Measurements from ENCODE around the gene NMNAT2. TPM values are rescaled to one million over a fixed set of nuclear protein-coding genes. Genes with fewer than 3 reads are reported as not detected.
A peak's percentile ranks its signal among the peaks of the same experiment; 100 is the strongest.

Gene NMNAT2
- total and polyA plus RNA-seq, 2 experiments from 2014 or later = 2.4 to 4.2 TPM

- Histone ChIP-seq H3K27me3 (replicated peaks; ENCODE audit: insufficient read depth) (no peaks in the 10 kb centered on the region), H3K9me2 (ENCODE audit: insufficient read depth) (no peaks in the 10 kb centered on the region), H3K4me1 (ENCODE audit: insufficient read depth) (peaks cover 12% of the 10 kb centered on the region), H3K9me3 (ENCODE audit: low read depth) (no peaks in the 10 kb centered on the region), H3K79me2 (ENCODE audit: insufficient read depth) (no peaks in the 10 kb centered on the region), H3K4me3 (no peak overlapping the region), H2AFZ (peak overlapping the region; percentile 16; the same call in 1 of the 2 replicates), H3K36me3 (ENCODE audit: low read depth) (no peaks in the 10 kb centered on the region), H3K27ac (no peak overlapping the region), H3K9ac (no peak overlapping the region), H4K20me1 (ENCODE audit: insufficient read depth) (no peaks in the 10 kb centered on the region), H3F3A (ENCODE audit: insufficient read depth) (no peaks in the 10 kb centered on the region), H3K4me2 (ENCODE audit: unreplicated experiment) (no peak overlapping the region)
- in situ Hi-C loops (cut with MboI) = no loop called here
- 64 to 68% methylated on average over 4 of the region's 4 CpGs for WGBS, 2 experiments (ENCODE audit: low coverage in 1 of 2, low lambda C conversion rate in 2 of 2, missing lambda C conversion rate in 2 of 2)
- no peak for DNase-seq
- TF ChIP-seq EZH2phosphoT487 (IDR thresholded peaks at IDR 0.05; ENCODE audit: insufficient read depth, low read depth) = no peak
- no peak for TF ChIP-seq EZH2 (IDR thresholded peaks at IDR 0.05; ENCODE audit: insufficient read depth, poor library complexity, severe bottlenecking)
These were observed 98.6 kb downstream of the NMNAT2 start for GRCh38 chr1:183319606-183320005.

DNA sequence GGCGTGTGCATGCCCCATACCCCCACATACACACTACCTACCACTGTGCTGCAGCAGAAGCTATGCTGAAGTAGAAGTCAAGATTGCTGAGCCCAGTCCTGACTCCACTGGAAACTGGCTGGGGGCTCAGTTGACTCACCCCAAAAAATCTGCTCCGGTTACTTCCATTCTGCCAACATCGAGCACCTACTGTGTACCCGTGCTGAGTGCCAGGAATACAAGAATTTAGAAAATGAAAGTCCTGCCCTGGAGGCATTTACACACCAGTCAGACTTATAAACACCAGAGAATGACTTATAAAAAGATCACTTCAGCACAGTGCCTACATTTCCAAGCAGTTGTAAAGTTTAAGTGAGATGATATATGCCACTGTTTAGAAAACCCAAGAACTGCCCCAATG is 99.1 kb downstream of the NMNAT2 start:
- H3K4me2 ChIP-seq (ENCODE audit: unreplicated experiment) = no peak overlapping the region
- H3F3A ChIP-seq (ENCODE audit: insufficient read depth) = no peaks in the 10 kb centered on the region
- DNase-seq = no peak
- no peaks in the 10 kb centered on the region for H3K27me3 ChIP-seq (replicated peaks; ENCODE audit: insufficient read depth)
- H3K9ac ChIP-seq = no peak overlapping the region
- no peaks in the 10 kb centered on the region for H3K9me3 ChIP-seq (ENCODE audit: low read depth)
- peak overlapping the region; percentile 16; the same call in 1 of the 2 replicates for H2AFZ ChIP-seq
- H3K4me3 ChIP-seq = no peak overlapping the region
- H4K20me1 ChIP-seq (ENCODE audit: insufficient read depth) = no peaks in the 10 kb centered on the region
- H3K9me2 ChIP-seq (ENCODE audit: insufficient read depth) = no peaks in the 10 kb centered on the region
- TF ChIP-seq EZH2 (IDR thresholded peaks at IDR 0.05; ENCODE audit: insufficient read depth, poor library complexity, severe bottlenecking) (no peak), EZH2phosphoT487 (IDR thresholded peaks at IDR 0.05; ENCODE audit: insufficient read depth, low read depth) (no peak)
- in situ Hi-C loops (cut with MboI) = no loop called here
- peaks cover 12% of the 10 kb centered on the region for H3K4me1 ChIP-seq (ENCODE audit: insufficient read depth)
- 83 to 91% methylated on average over 4 of the region's 4 CpGs for WGBS, 2 experiments (ENCODE audit: low coverage in 1 of 2, low lambda C conversion rate in 2 of 2, missing lambda C conversion rate in 2 of 2)
- H3K36me3 ChIP-seq (ENCODE audit: low read depth) = no peaks in the 10 kb centered on the region
- H3K27ac ChIP-seq = no peak overlapping the region
- no peaks in the 10 kb centered on the region for H3K79me2 ChIP-seq (ENCODE audit: insufficient read depth)

- no peaks in the 10 kb centered on the region for H3K9me2 ChIP-seq (ENCODE audit: insufficient read depth)
- H3K27ac ChIP-seq = no peak overlapping the region
- no peaks in the 10 kb centered on the region for H3F3A ChIP-seq (ENCODE audit: insufficient read depth)
- peak overlapping the region; percentile 45; the same call in 1 of the 2 replicates for H2AFZ ChIP-seq
- H3K4me3 ChIP-seq = no peak overlapping the region
- H3K4me2 ChIP-seq (ENCODE audit: unreplicated experiment) = no peak overlapping the region
- peak overlapping the region; percentile 41; the same call in 1 of the 2 replicates for H3K9ac ChIP-seq
- no peaks in the 10 kb centered on the region for H4K20me1 ChIP-seq (ENCODE audit: insufficient read depth)
- DNase-seq = peak; percentile 94
- H3K27me3 ChIP-seq (replicated peaks; ENCODE audit: insufficient read depth) = no peaks in the 10 kb centered on the region
- H3K9me3 ChIP-seq (ENCODE audit: low read depth) = no peaks in the 10 kb centered on the region
- in situ Hi-C loops (cut with MboI) = no loop called here
- H3K36me3 ChIP-seq (ENCODE audit: low read depth) = no peaks in the 10 kb centered on the region
- peaks cover 12% of the 10 kb centered on the region for H3K4me1 ChIP-seq (ENCODE audit: insufficient read depth)
- TF ChIP-seq EZH2 (IDR thresholded peaks at IDR 0.05; ENCODE audit: insufficient read depth, poor library complexity, severe bottlenecking) (no peak), EZH2phosphoT487 (IDR thresholded peaks at IDR 0.05; ENCODE audit: insufficient read depth, low read depth) (no peak)
- no peaks in the 10 kb centered on the region for H3K79me2 ChIP-seq (ENCODE audit: insufficient read depth)
- WGBS, 2 experiments (ENCODE audit: low coverage in 1 of 2, low lambda C conversion rate in 2 of 2, missing lambda C conversion rate in 2 of 2) = 32 to 33% methylated on average over 4 of the region's 4 CpGs
These were observed 99.7 kb downstream of the NMNAT2 start for GRCh38 chr1:183318433-183318832.

GRCh38 chr1:183315991-183316758 is 102.0 kb downstream of the NMNAT2 start:
- H3K9me3 ChIP-seq (ENCODE audit: low read depth) = no peaks in the 10 kb centered on the region
- no peaks in the 10 kb centered on the region for H3F3A ChIP-seq (ENCODE audit: insufficient read depth)
- no peaks in the 10 kb centered on the region for H3K79me2 ChIP-seq (ENCODE audit: insufficient read depth)
- H3K4me1 ChIP-seq (ENCODE audit: insufficient read depth) = peaks cover 12% of the 10 kb centered on the region
- no peak overlapping the region for H3K9ac ChIP-seq
- H3K27ac ChIP-seq = no peak overlapping the region
- 68 to 73% methylated on average over 6 of the region's 6 CpGs for WGBS, 2 experiments (ENCODE audit: low coverage in 1 of 2, low lambda C conversion rate in 2 of 2, missing lambda C conversion rate in 2 of 2)
- H3K9me2 ChIP-seq (ENCODE audit: insufficient read depth) = no peaks in the 10 kb centered on the region
- no peak overlapping the region for H3K4me3 ChIP-seq
- H4K20me1 ChIP-seq (ENCODE audit: insufficient read depth) = no peaks in the 10 kb centered on the region
- TF ChIP-seq EZH2 (IDR thresholded peaks at IDR 0.05; ENCODE audit: insufficient read depth, poor library complexity, severe bottlenecking) (no peak), EZH2phosphoT487 (IDR thresholded peaks at IDR 0.05; ENCODE audit: insufficient read depth, low read depth) (no peak)
- in situ Hi-C loops (cut with MboI) = no loop called here
- H3K4me2 ChIP-seq (ENCODE audit: unreplicated experiment) = no peak overlapping the region
- no peak overlapping the region for H2AFZ ChIP-seq
- no peaks in the 10 kb centered on the region for H3K27me3 ChIP-seq (replicated peaks; ENCODE audit: insufficient read depth)
- DNase-seq = no peak
- H3K36me3 ChIP-seq (ENCODE audit: low read depth) = no peaks in the 10 kb centered on the region

All from GM23248 (cell line).